Measurements from ENCODE around the gene MBOAT7. TPM values are rescaled to one million over a fixed set of nuclear protein-coding genes. Genes with fewer than 3 reads are reported as not detected.
"Not testable (repeated sequence)": the region's sequence is repeated elsewhere in the genome, so short reads cannot be mapped to it uniquely, and the experiment has no call there.

Gene MBOAT7
- total and polyA plus RNA-seq, 2 donors (not counting 3 experiments of a cell fraction or from before 2014, with no cell fraction given): 204 to 218 TPM

DNA sequence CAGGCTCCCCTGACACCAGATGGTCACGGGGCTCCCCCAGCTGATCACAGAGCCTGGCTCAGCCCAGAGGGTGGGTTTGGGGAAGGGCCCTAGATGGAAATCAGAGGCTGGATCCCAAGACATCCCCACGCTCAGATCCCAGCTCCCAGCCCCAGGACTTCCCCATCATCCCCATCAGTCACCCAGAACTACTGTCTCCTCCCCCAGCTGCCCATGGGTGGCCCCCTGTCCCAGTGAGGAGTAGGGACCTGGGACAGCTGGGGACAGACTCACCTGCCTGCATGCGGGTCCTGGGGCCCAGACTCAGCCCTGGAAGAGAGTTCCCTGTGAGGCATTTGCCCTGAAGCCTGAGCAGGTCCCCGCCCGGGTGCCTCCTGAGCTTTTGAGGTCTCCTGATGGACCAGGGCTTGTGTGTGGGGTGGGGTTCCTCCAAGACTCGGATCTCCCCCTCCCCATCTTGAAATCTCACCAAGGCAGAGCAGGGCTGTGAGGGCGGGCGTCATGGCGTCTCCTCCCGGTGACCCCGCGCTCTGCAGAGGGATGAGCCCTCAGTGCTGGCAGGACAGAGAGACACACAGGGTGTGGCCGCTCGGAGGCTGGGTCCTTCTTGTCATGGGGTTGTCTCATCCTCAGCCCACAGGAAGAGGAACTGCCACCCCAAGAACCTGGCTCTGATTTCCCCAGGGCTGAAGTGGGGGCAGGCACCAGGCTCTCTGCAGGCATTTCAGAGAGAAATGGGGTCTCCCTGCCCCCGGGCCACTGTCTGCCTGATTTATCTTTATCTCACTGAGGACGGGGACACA, 33.3 kb upstream of the MBOAT7 start, which contains the start of gene LILRB3:
Gene LILRB3 (minus strand): TSS at position 534 of the 803 bp plus-strand sequence. CDS start 31 bp downstream, at position 503.
- H3K27me3 ChIP-seq (ENCODE audit: control insufficient read depth in 2 of 2, insufficient read depth in 2 of 2, low read length in 2 of 2); H3K27ac ChIP-seq (ENCODE audit: insufficient read depth, low read depth, low read length); H3K79me2 ChIP-seq (ENCODE audit: control insufficient read depth, insufficient read depth, low read length); POLR2A ChIA-PET; H4K20me1 ChIP-seq (replicated peaks; ENCODE audit: control insufficient read depth, extremely low read depth, insufficient read depth, low read length); H3K36me3 ChIP-seq (ENCODE audit: control insufficient read depth in 2 of 2, extremely low read depth in 1 of 2, insufficient read depth in 2 of 2, low read length in 2 of 2); H3K4me1 ChIP-seq (ENCODE audit: control insufficient read depth, extremely low read depth, insufficient read depth, low read length); FAIRE-seq; BruUV-seq (replicated peaks); H3K9ac ChIP-seq (replicated peaks; ENCODE audit: extremely low read depth, insufficient read depth, low read length); H3K9me3 ChIP-seq (replicated peaks; ENCODE audit: control insufficient read depth, insufficient read depth, low read length); H3K4me3 ChIP-seq (replicated peaks in 1 of 3; ENCODE audit: insufficient read depth in 1 of 3, low read depth in 1 of 3, low read length in 3 of 3); DNase-seq (ENCODE audit: low read depth, low spot score); dilution Hi-C loops (cut with MboI; ENCODE audit: extremely low pct_ligation_motif_present, low sequenced_read_pairs); H2AFZ ChIP-seq (ENCODE audit: low read depth, low read length); H3K9me1 ChIP-seq (replicated peaks; ENCODE audit: control insufficient read depth, extremely low read depth, insufficient read depth, low read length); H3K4me2 ChIP-seq (ENCODE audit: insufficient read depth, low read length): not testable (repeated sequence)
- intact Hi-C loops (cut with micrococcal nuclease): loop anchor here (2.0 kb wide), 1 partner anchor 18 kb away; no protein-coding TSS in a partner anchor
- CTCF ChIA-PET: interaction anchor here (1.2 to 1.5 kb wide), 3 partner anchors 10 to 44 kb away, joined by 3 to 5 read pairs (median 4); no protein-coding TSS in a partner anchor

GRCh38 chr19:54221947-54222346, 32.6 kb upstream of the MBOAT7 start:
- H3K4me1 ChIP-seq (ENCODE audit: control insufficient read depth, extremely low read depth, insufficient read depth, low read length); H3K36me3 ChIP-seq (ENCODE audit: control insufficient read depth in 2 of 2, extremely low read depth in 1 of 2, insufficient read depth in 2 of 2, low read length in 2 of 2); dilution Hi-C loops (cut with MboI; ENCODE audit: extremely low pct_ligation_motif_present, low sequenced_read_pairs); DNase-seq (ENCODE audit: low read depth, low spot score); H2AFZ ChIP-seq (ENCODE audit: low read depth, low read length); BruUV-seq (replicated peaks); H3K9ac ChIP-seq (replicated peaks; ENCODE audit: extremely low read depth, insufficient read depth, low read length); H3K4me2 ChIP-seq (ENCODE audit: insufficient read depth, low read length); H3K27me3 ChIP-seq (ENCODE audit: control insufficient read depth in 2 of 2, insufficient read depth in 2 of 2, low read length in 2 of 2); FAIRE-seq; H4K20me1 ChIP-seq (replicated peaks; ENCODE audit: control insufficient read depth, extremely low read depth, insufficient read depth, low read length); H3K27ac ChIP-seq (ENCODE audit: insufficient read depth, low read depth, low read length); H3K79me2 ChIP-seq (ENCODE audit: control insufficient read depth, insufficient read depth, low read length); H3K9me1 ChIP-seq (replicated peaks; ENCODE audit: control insufficient read depth, extremely low read depth, insufficient read depth, low read length); H3K4me3 ChIP-seq (replicated peaks in 1 of 3; ENCODE audit: insufficient read depth in 1 of 3, low read depth in 1 of 3, low read length in 3 of 3); POLR2A ChIA-PET; H3K9me3 ChIP-seq (replicated peaks; ENCODE audit: control insufficient read depth, insufficient read depth, low read length): not testable (repeated sequence)
- intact Hi-C loops (cut with micrococcal nuclease): loop anchor here (2.0 kb wide), 1 partner anchor 19 kb away; no protein-coding TSS in a partner anchor
- CTCF ChIA-PET: interaction anchor here (1.4 kb wide), 1 partner anchor 45 kb away, joined by 4 read pairs; no protein-coding TSS in a partner anchor

DNA sequence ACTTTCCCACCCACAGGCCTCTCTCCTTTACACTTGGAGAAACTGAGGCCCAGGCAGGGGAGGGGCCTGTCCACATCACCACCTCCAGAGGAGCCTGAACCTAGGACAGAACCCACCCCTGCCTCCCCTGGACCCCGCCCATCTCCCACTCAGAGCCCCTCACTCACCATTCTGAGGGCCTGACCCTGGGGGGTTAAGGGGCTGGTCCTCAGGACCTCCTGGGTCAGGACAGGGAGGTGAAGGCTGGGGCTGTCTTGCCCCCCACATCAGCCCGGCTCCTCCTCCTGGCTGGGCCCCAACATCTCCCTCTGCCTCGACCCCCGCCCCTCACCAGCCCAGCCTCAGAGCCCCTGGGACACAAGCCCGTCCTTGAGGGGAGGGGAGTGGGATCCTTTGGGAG, 30.3 kb upstream of the MBOAT7 start:
- H3K4me1 ChIP-seq (ENCODE audit: control insufficient read depth, extremely low read depth, insufficient read depth, low read length); H3K79me2 ChIP-seq (ENCODE audit: control insufficient read depth, insufficient read depth, low read length); H3K27ac ChIP-seq (ENCODE audit: insufficient read depth, low read depth, low read length); H3K4me2 ChIP-seq (ENCODE audit: insufficient read depth, low read length); H4K20me1 ChIP-seq (replicated peaks; ENCODE audit: control insufficient read depth, extremely low read depth, insufficient read depth, low read length); BruUV-seq (replicated peaks); H3K9ac ChIP-seq (replicated peaks; ENCODE audit: extremely low read depth, insufficient read depth, low read length); H3K36me3 ChIP-seq (ENCODE audit: control insufficient read depth in 2 of 2, extremely low read depth in 1 of 2, insufficient read depth in 2 of 2, low read length in 2 of 2); H3K9me1 ChIP-seq (replicated peaks; ENCODE audit: control insufficient read depth, extremely low read depth, insufficient read depth, low read length); POLR2A ChIA-PET; FAIRE-seq; DNase-seq (ENCODE audit: low read depth, low spot score); CTCF ChIA-PET; dilution Hi-C loops (cut with MboI; ENCODE audit: extremely low pct_ligation_motif_present, low sequenced_read_pairs); H3K27me3 ChIP-seq (ENCODE audit: control insufficient read depth in 2 of 2, insufficient read depth in 2 of 2, low read length in 2 of 2); intact Hi-C loops (cut with micrococcal nuclease); H2AFZ ChIP-seq (ENCODE audit: low read depth, low read length); H3K4me3 ChIP-seq (replicated peaks in 1 of 3; ENCODE audit: insufficient read depth in 1 of 3, low read depth in 1 of 3, low read length in 3 of 3); H3K9me3 ChIP-seq (replicated peaks; ENCODE audit: control insufficient read depth, insufficient read depth, low read length): not testable (repeated sequence)
